GM23248 (cell line): ENCODE data around the gene SOX13.

Experiments used
- EZH2 ChIP-seq: fragments of 200-600 bp; sonication (generic); IDR thresholded peaks from 2 replicates; pipeline ENCODE4 v1.6.1; 2018; ENCODE audit warnings: antibody characterized with exemption, mild to moderate bottlenecking; ENCODE audit not compliant: insufficient read depth, poor library complexity, severe bottlenecking
- EZH2phosphoT487 ChIP-seq: fragments of 200-600 bp; sonication (generic); IDR thresholded peaks from 2 replicates; pipeline ENCODE4 v1.6.1; 2018; ENCODE audit warnings: antibody characterized with exemption, moderate library complexity, mild to moderate bottlenecking, low read depth; ENCODE audit not compliant: insufficient read depth

DNA sequence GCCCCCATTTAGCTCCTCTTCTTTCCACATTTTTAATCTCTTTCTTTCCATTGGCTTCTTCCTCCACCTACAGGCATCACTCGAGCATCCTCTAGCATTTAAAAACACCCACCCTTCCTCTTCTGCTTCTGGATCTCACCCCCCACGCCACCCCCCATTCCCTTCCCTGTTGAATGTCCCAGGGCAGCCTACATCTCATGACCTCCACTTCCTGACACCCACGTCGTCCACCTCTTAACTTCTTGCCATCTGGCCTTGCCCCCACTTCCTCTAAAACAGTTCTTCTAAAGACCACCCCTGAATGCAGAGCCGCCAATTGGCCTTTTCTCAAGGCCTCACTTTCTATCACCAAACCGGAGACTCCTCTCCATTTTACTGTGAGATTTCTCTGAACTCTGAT lies 85.0 kb downstream of the SOX13 start:
- TF ChIP-seq EZH2phosphoT487 (no peak), EZH2 (no peak)
